RPMI8226 (cell line): ENCODE results near the gene HS3ST6.

ENCODE experiments used
- DNase-seq: peaks from one replicate; pipeline ENCODE4 v3.0.0-alpha.2; 2015

HS3ST6 gene

DNA sequence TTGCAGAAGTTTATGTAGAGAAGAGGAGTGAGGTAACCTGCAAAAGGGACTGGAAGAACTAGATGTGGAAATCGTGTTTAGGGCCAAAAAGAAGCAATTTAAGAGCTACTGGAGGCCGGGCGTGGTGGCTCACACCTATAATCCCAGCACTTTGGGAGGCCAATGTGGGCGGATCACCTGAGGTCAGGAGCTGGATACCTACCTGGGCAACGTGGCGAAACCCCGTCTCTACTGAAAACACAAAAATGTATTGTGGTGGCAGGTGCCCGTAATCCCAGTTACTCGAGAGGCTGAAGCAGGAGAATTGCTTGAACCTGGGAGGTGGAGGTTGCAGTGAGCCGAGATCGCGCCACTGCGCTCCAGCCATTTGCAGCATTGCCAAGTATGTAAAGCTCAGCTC lies 42.1 kb downstream of the HS3ST6 start:
- DNase-seq = peak; percentile 25

DNA sequence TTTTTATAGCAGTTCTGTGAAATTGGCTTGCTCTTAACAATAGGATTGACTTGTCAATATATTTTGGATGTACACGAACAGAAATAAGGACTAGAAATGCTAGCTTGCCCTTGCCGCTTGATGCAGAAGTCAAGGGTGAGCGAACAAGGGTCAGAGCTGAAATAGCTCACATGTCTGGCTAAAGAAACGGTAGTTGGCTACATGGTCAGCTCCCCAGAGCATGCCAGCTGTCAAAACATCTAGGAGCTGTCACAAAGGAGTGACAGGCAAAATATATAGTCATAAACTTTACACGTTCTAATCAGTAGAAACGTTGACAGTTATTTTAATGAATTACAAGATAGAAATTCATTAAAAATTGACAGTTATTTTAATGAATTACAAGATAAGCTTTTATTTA lies 43.4 kb downstream of the HS3ST6 start:
- no peak for DNase-seq

DNA sequence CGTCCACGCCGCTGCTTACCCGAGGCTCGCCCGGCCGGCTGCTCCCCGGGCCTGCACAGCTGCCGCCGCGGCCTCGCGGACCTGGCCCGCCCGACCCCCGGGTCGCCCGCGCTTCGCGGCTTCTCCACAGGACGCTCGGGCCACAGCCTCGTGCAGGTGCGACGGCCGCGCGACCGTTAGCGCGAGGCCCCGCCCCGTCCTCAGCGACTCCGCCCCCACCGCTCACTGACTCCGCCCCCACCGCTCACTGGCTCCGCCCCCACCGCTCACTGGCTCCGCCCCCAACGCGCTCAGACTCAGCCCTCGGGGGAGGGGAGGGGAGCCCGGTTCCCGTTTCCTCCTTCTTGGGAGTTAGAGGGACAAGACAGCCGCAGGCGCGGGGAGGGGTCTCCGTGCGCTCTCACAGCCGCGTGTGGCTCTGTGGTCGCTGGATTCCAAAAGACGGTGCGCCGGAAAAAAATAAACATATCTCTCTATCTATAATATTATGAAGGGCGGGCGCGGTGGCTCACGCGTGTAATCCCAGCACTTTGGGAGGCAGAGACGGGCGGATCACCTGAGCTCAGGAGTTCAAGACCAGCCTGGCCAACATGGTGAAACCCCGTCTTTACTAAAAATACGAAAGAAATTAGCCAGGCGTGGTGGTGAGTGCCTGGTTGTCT lies 46.1 kb downstream of the HS3ST6 start, which contains the start of gene MEIOB:
Gene MEIOB, minus strand, starts transcription at position 191 of the 662 bp plus-strand sequence. CDS start 3,989 bp downstream, outside the sequence.
- no peak for DNase-seq

DNA sequence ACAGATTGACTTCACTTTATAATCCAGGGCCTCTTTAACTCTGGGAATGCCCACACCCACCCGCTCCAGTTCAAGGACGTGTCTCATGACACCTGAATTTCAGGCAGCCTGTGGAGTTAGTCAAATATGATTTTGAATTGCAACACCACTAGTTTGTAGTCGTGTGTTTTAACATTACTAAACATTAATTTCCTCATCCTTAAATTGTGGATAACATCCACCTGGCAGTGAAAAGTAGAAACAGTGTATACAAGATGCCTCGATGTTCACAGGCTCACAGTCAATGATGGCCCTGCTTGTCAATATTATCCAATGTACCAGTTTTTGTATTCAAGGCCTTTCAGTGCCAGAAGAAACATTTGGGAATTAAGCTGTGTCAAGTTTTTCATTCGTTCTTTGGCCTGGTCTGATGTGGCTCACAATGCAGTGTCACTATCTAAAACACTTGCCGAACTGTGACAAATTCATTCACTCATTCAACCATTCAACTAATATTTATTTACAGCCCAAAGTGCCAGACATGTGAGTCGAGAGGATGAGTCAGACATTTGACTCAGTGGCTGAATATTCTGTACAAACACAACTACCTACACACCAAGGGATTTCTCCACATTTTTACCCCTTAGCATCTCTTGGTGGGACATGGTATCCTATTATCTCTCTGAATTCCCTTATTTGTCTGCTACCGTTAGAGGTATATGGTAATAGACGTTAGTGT lies 47.7 kb downstream of the HS3ST6 start:
- DNase-seq = no peak

DNA sequence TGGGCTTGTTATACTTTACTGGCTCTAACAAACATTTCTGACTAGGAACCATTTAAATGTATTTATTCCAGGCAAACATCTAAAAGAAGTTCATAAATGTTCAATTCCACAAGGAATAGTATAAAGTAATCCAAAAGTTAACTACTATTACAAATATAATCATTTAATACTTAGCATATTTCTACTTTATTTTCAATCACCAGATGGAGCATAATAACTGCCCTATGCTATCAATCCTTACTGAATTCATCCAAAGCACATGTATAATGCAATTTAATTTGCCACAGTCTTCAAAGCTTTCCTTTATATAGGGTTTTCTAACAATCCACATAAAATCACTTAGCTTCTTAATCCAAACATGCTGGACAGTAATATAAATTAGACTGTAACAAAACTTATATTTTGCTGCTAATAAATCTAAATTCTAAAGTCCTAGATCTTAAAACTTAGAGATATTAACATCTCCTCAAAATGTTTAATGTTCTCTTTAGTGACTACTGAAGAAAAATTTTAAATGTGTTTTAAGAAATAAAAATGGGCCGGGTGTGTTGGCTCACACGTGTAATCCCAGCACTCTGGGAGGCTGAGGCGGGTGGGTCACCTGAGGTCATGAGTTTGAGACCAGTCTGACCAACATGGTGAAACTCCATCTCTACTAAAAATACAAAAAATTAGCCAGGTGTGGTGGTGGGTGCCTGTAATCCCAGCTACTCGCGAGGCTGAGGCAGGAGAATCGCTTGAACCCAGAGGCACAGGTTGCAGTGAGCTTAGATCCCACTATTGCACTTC lies 52.1 kb downstream of the HS3ST6 start:
- no peak for DNase-seq

DNA sequence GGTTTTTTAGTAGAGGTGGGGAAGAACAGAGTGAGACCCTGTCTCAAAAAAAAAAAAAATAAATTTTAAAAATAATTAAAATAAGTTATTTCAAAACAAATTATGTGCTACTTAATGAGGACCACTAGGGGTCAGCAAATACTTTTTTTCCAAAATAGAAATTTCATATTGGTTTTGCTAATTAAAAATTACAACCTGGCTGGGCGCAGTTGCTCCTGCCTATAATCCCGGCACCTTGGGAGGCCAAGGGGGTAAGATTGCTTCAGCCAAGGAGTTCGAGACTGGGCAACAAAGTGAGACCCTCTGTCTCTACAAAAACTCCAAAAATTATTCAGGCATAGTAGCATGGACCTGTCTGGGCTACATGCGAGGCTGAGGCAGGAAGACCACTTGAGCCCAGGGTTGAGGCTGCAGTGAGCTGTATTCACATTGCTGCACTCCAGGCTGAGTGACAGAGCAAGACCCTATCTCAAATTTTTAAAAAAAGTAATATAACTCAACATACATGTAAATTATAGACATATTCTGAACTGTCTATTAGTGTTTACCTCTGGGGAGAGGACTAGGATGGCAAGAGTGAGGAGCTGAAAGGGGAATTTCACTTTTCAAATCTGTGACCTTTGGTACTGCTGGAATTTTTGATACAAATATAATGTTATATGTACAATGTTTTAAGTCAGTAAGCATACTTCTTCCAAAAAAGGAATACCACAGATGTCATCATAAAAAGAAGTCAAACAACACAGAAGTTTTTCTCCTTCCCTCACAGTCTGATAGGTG lies 54.3 kb downstream of the HS3ST6 start:
- peak; percentile 58 for DNase-seq

DNA sequence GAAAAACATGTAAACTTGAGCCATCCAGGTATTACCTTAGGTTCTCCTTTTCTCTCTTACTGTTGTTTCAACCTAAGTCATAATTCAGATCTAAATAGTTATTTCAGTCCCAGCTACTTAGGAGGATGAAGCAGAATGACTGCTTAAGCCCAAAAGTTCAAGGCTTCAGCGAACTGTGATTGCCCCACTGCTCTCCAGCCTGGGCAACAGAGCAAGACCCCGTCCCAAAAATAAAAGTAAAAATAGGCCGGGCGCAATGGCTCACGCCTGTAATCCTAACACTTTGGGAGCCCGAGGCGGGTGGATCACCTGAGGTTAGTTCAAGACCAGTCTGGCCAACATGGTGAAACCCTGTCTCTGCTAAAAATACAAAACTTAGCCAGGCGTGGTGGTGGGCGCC lies 55.8 kb downstream of the HS3ST6 start:
- no peak for DNase-seq

DNA sequence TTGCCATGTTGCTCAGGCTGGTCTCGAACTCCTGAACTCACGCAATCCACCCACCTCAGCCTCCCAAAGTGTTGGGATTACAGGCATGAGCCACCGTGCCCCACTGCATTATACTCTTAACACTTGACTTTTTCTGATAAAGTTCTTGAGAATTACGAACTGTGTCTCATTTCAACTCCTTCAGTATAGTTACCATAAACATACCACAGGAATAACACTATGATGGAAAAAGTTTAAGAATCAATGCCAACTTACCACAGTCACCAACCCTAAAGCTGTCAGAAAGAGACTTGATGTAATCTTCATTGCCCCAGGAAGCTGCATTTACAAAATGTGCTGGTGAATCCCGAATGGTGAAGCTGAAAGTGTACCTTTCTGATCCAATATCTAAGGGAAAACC lies 56.5 kb downstream of the HS3ST6 start:
- no peak for DNase-seq
